GM12865 (cell line): ENCODE data around the gene SH2B3.

Source experiments
- DNase-seq: peaks from one replicate; pipeline ENCODE4 v3.0.0; 2010; ENCODE audit warnings: low read depth
- H3K4me3 ChIP-seq: 2 replicates; pipeline ENCODE4 v1.5.1; 2011; ENCODE audit warnings: mild to moderate bottlenecking, low read depth, low read length, control low read depth
- CTCF ChIP-seq: IDR thresholded peaks from 2 replicates; pipeline ENCODE4 v1.5.1; 2011; ENCODE audit warnings: low read length, control low read depth, low read depth, inconsistent platforms; ENCODE audit not compliant: insufficient read depth; ENCODE audit errors: missing control alignments

The SH2B3 gene

GRCh38 chr12:111406474-111407376 lies 1.0 kb downstream of the SH2B3 start:
- DNase-seq: peak; percentile 63
- peak overlapping the region; percentile 84 for H3K4me3 ChIP-seq
- no peak for TF ChIP-seq CTCF

DNA sequence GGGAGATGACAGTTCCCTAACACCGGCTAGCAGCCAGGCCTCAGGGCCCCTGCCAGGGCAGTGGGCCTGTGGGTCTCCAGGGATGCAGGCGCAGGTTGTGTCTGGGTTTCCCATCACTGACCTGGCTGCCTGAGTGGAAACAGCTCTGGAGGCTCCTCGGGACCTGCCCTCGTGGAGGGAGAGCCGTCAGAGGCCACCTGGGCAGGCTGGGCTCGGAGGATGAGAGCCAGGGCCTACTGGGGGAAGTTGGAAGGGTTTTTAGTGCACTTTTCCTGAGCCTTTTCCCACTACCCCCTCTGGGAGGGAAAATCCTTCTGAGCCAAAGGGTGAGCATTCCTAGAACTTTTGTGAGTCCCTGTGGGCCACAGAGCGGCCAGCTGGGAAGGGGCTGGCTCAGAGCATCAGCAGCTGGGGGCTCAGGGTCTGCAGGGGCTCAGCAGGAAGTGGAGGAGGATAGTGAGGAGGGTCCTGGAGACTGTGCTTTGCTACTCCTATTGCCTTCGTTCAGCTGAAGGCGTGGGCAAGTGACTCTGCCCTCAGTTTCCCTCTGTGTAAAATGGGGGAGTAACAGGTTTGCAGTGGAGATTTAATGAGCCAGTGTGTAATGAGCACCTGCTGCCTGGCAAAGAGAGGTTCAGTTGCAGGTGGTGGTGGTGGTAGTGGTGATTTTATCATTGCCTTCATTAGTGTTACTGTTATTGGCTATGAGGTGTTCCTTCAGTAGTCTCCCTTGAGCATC lies 1.8 kb downstream of the SH2B3 start:
- no peak for DNase-seq
- TF ChIP-seq CTCF: no peak
- peak overlapping the region; percentile 84 for H3K4me3 ChIP-seq

- no peak for DNase-seq
- no peak for TF ChIP-seq CTCF
- H3K4me3 ChIP-seq: peak overlapping the region; percentile 84
These were observed 2.4 kb downstream of the SH2B3 start for GRCh38 chr12:111408116-111408440.

DNA sequence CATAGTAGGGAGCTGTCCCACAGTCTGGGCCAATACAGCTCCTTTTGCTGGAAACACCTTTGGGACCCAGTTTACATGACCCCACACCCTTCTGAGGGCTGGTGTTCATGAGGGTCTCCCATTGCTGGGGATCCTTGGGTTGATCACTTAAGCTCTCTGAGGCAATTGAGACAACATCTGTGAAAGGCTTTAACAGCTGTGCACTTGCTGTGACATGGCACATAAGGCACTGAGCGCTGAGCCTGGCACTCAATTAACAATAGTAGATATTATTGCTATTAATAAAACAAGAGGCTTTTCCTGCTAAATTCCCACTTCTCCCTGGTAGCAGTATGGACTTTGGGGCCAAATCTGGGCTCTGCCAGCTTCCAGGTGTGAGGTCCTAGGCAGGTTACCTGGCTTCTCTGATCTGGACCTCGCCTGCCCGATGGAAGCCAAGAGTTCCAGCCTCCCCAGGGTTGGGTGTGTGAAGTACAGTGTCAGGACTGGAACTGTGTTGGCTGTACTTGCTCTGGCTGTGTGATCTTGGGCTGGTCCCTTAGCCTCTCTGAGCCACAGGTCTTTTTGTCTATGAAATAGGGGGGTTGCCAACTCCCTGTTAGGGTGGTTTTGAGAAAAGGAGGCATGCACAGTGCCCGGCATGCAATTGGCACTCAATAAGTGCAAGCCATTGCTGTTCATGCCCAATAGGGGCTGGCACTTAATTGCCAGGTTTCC lies 3.1 kb downstream of the SH2B3 start:
- TF ChIP-seq CTCF: no peak
- DNase-seq: no peak
- peak overlapping the region; percentile 84 for H3K4me3 ChIP-seq

- no peak for DNase-seq
- no peak for TF ChIP-seq CTCF
- peak overlapping the region; percentile 84 for H3K4me3 ChIP-seq
These were observed 3.7 kb downstream of the SH2B3 start for GRCh38 chr12:111409403-111409779.

DNA sequence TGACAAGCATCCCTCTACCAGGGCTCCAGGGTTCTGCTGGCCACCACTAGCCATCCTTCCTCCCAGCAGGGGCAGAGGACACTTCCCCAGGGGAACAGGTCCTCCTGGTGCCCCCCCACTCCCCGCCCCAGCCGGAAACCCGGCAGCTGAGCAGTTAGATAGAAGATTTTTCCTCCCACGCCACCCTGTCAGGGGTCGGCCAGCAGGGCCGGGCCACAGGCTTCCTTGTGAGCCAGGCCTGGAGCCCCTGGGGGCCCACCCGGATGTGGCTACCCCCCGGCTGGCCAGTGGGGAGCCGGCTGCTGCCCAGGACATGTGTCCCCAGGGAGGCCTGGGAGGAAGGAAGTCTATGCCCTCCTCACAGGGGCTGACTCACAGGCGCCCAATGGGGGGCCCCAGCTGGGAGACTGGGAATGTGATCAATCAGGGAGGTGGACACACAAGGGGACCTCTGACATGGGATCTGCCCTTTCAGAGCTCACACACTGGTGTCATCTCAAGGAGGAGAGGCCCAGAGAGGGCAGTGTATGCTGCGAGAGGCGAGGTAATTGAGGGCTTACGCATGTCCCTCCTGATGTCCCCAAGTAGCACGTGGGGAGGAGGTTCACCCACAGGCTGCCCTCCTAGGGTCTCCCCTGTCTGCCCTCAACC lies 4.2 kb downstream of the SH2B3 start:
- peak overlapping the region; percentile 84 for H3K4me3 ChIP-seq
- peak; percentile 52 for DNase-seq
- TF ChIP-seq CTCF: no peak
